ENCODE data around the gene PPTC7. TPM values are rescaled to one million over a fixed set of nuclear protein-coding genes. Genes with fewer than 3 reads are reported as not detected.

PPTC7 gene
- total RNA-seq (2014; rRNA removed; shearing (Covaris generic)): 9.0 and 9.1 TPM in 2 replicates

GRCh38 chr12:110583137-110584059 lies at the start of gene PPTC7:
Gene PPTC7 (minus strand): TSS chr12:110583318. CDS start chr12:110583031, 287 bp downstream.

GRCh38 chr12:110613771-110614684 lies 30.9 kb upstream of the PPTC7 start, which contains the start of gene TCTN1:
Gene TCTN1 (plus strand): TSS chr12:110614129. CDS start chr12:110614183, 54 bp downstream.

GRCh38 chr12:110501752-110502738 lies 81.1 kb downstream of the PPTC7 start, which contains the start of the genes RAD9B and VPS29:
Gene RAD9B (plus strand): TSS chr12:110502331. CDS start chr12:110502338, 7 bp downstream.
Gene VPS29 (minus strand): TSS chr12:110502111. CDS start chr12:110502051, 60 bp downstream.

Small RNAs within 50 kb of the gene (small RNA-seq; reads per million reads assigned to genes)
- gene RF00278 (not detected), gene RN7SL387P (not detected)

Other genes with a start within 250 kb of the PPTC7 start
- gene ANAPC7, start 179.6 kb downstream of the PPTC7 start, total RNA-seq (2014; rRNA removed; shearing (Covaris generic)): 65.8 and 69.3 TPM in 2 replicates
- 179 and 224 TPM in 2 replicates for gene ARPC3, start 133.0 kb downstream of the PPTC7 start, total RNA-seq (2014; rRNA removed; shearing (Covaris generic))
- 22.2 and 22.7 TPM in 2 replicates for gene GPN3, start 115.1 kb downstream of the PPTC7 start, total RNA-seq (2014; rRNA removed; shearing (Covaris generic))
- 57.5 and 60.2 TPM in 2 replicates for gene FAM216A, start 114.5 kb downstream of the PPTC7 start, total RNA-seq (2014; rRNA removed; shearing (Covaris generic))
- gene VPS29, start 81.2 kb downstream of the PPTC7 start, total RNA-seq (2014; rRNA removed; shearing (Covaris generic)): 46.7 and 62.7 TPM in 2 replicates
- 0.24 and 0.26 TPM in 2 replicates for gene RAD9B, start 81.0 kb downstream of the PPTC7 start, total RNA-seq (2014; rRNA removed; shearing (Covaris generic))
- gene TCTN1, start 30.8 kb upstream of the PPTC7 start, total RNA-seq (2014; rRNA removed; shearing (Covaris generic)): 19.7 and 28.1 TPM in 2 replicates
- 0.11 and 0.30 TPM in 2 replicates for gene HVCN1, start 105.8 kb upstream of the PPTC7 start, total RNA-seq (2014; rRNA removed; shearing (Covaris generic))
- gene PPP1CC, start 159.6 kb upstream of the PPTC7 start, total RNA-seq (2014; rRNA removed; shearing (Covaris generic)): 131 and 145 TPM in 2 replicates